Measurements from ENCODE around the gene PANK1.

PANK1 gene

GRCh38 chr10:89684604-89685003, 39.6 kb upstream of the PANK1 start:
- peak; percentile 37 for DNase-seq (ENCODE audit: low read depth)
- TF ChIP-seq MAX (IDR thresholded peaks at IDR 0.05; ENCODE audit: low read depth, low read length): no peak
- TF ChIP-seq CTCF (IDR thresholded peaks at IDR 0.05; ENCODE audit: low read depth, low read length): no peak
- TF ChIP-seq MYC (IDR thresholded peaks at IDR 0.05; ENCODE audit: low read depth, low read length): no peak
- no peak for TF ChIP-seq POLR2A (IDR thresholded peaks at IDR 0.05; ENCODE audit: extremely low read depth, insufficient read length)
- H3K4me3 ChIP-seq (ENCODE audit: low read depth, low read length): no peak overlapping the region

GRCh38 chr10:89683883-89684282, 38.8 kb upstream of the PANK1 start:
- TF ChIP-seq POLR2A (IDR thresholded peaks at IDR 0.05; ENCODE audit: extremely low read depth, insufficient read length): no peak
- no peak for TF ChIP-seq MYC (IDR thresholded peaks at IDR 0.05; ENCODE audit: low read depth, low read length)
- no peak for TF ChIP-seq MAX (IDR thresholded peaks at IDR 0.05; ENCODE audit: low read depth, low read length)
- no peak for TF ChIP-seq CTCF (IDR thresholded peaks at IDR 0.05; ENCODE audit: low read depth, low read length)
- H3K4me3 ChIP-seq (ENCODE audit: low read depth, low read length): no peak overlapping the region
- DNase-seq (ENCODE audit: low read depth): no peak

- TF ChIP-seq MYC (IDR thresholded peaks at IDR 0.05; ENCODE audit: low read depth, low read length): no peak
- no peak for TF ChIP-seq CTCF (IDR thresholded peaks at IDR 0.05; ENCODE audit: low read depth, low read length)
- TF ChIP-seq MAX (IDR thresholded peaks at IDR 0.05; ENCODE audit: low read depth, low read length): no peak
- no peak for TF ChIP-seq POLR2A (IDR thresholded peaks at IDR 0.05; ENCODE audit: extremely low read depth, insufficient read length)
- no peak for DNase-seq (ENCODE audit: low read depth)
- no peak overlapping the region for H3K4me3 ChIP-seq (ENCODE audit: low read depth, low read length)
Measured at GRCh38 chr10:89679986-89680385, 34.9 kb upstream of the PANK1 start.

- H3K4me3 ChIP-seq (ENCODE audit: low read depth, low read length): no peak overlapping the region
- TF ChIP-seq POLR2A (IDR thresholded peaks at IDR 0.05; ENCODE audit: extremely low read depth, insufficient read length) (no peak), CTCF (IDR thresholded peaks at IDR 0.05; ENCODE audit: low read depth, low read length) (no peak), MYC (IDR thresholded peaks at IDR 0.05; ENCODE audit: low read depth, low read length) (no peak), MAX (IDR thresholded peaks at IDR 0.05; ENCODE audit: low read depth, low read length) (no peak)
- no peak for DNase-seq (ENCODE audit: low read depth)
Measured at GRCh38 chr10:89677341-89677740, 32.3 kb upstream of the PANK1 start.

GRCh38 chr10:89670926-89671325, 25.9 kb upstream of the PANK1 start:
- DNase-seq (ENCODE audit: low read depth): no peak
- TF ChIP-seq MAX (IDR thresholded peaks at IDR 0.05; ENCODE audit: low read depth, low read length) (no peak), POLR2A (IDR thresholded peaks at IDR 0.05; ENCODE audit: extremely low read depth, insufficient read length) (no peak), CTCF (IDR thresholded peaks at IDR 0.05; ENCODE audit: low read depth, low read length) (no peak), MYC (IDR thresholded peaks at IDR 0.05; ENCODE audit: low read depth, low read length) (no peak)
- H3K4me3 ChIP-seq (ENCODE audit: low read depth, low read length): no peak overlapping the region

- no peak overlapping the region for H3K4me3 ChIP-seq (ENCODE audit: low read depth, low read length)
- TF ChIP-seq MAX (IDR thresholded peaks at IDR 0.05; ENCODE audit: low read depth, low read length) (no peak), MYC (IDR thresholded peaks at IDR 0.05; ENCODE audit: low read depth, low read length) (no peak), POLR2A (IDR thresholded peaks at IDR 0.05; ENCODE audit: extremely low read depth, insufficient read length) (no peak), CTCF (IDR thresholded peaks at IDR 0.05; ENCODE audit: low read depth, low read length) (no peak)
- DNase-seq (ENCODE audit: low read depth): no peak
Measured at GRCh38 chr10:89669985-89670384, 24.9 kb upstream of the PANK1 start.
